Measurements from ENCODE around the gene SEPTIN12.

The SEPTIN12 gene

DNA sequence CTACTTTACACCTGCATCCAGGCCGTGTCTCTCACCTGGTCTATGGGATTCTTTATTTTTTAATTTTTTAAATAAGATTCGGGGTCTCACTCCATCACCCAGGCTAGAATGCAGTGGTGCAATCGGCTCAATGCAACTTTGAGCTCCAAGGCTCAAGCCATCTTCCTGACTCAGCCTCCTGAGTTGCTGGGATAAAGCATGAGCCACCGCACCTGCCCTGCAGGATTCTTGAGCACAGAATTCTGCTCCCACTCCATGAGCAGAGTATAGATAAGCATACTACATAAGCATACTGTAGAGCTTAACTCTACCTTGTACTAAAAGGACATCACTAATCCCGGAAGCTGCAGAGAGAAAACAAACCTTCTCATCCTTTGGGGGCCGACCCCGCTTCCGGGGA is 43.5 kb upstream of the SEPTIN12 start:
- Histone ChIP-seq H3K36me3 (ENCODE audit: low read depth) (peaks cover 93% of the 10 kb centered on the region), H3K4me3 (ENCODE audit: severe bottlenecking) (no peak overlapping the region), H3K4me1 (ENCODE audit: insufficient read depth, poor library complexity, severe bottlenecking) (no peaks in the 10 kb centered on the region), H3K27me3 (ENCODE audit: insufficient read depth, poor library complexity, severe bottlenecking) (no peaks in the 10 kb centered on the region), H3K9me3 (ENCODE audit: severe bottlenecking) (no peaks in the 10 kb centered on the region), H3K27ac (ENCODE audit: poor library complexity, severe bottlenecking) (no peak overlapping the region)
- DNase-seq (ENCODE audit: low spot score) (no peak), ATAC-seq (ENCODE audit: low read depth) (no peak)
- TF ChIP-seq, protein P1, sequence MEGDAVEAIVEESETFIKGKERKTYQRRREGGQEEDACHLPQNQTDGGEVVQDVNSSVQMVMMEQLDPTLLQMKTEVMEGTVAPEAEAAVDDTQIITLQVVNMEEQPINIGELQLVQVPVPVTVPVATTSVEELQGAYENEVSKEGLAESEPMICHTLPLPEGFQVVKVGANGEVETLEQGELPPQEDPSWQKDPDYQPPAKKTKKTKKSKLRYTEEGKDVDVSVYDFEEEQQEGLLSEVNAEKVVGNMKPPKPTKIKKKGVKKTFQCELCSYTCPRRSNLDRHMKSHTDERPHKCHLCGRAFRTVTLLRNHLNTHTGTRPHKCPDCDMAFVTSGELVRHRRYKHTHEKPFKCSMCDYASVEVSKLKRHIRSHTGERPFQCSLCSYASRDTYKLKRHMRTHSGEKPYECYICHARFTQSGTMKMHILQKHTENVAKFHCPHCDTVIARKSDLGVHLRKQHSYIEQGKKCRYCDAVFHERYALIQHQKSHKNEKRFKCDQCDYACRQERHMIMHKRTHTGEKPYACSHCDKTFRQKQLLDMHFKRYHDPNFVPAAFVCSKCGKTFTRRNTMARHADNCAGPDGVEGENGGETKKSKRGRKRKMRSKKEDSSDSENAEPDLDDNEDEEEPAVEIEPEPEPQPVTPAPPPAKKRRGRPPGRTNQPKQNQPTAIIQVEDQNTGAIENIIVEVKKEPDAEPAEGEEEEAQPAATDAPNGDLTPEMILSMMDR (IDR thresholded peaks at IDR 0.05; ENCODE audit: poor library complexity, severe bottlenecking), result no peak

DNA sequence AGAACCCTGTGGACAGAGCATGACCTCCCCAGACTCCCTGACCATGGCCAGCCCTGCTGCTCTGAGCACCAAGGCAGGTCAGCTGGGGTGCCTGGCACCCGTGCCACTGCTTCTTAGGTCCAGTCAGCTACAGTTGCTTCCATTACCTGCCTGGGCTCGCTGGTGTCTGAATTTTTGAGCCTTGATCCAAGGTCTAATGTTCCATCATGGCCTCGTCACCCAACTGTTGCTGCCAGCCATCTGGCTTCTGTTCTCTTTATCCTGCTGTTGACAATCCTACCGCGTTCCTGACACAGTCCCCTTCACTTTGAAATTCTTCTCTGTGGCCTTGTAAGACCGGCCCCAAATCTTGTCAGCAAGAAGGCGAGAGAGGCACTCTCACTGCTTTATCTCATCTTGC is 42.3 kb upstream of the SEPTIN12 start:
- no peak overlapping the region for H3K4me3 ChIP-seq (ENCODE audit: severe bottlenecking)
- TF ChIP-seq, protein P1 (IDR thresholded peaks at IDR 0.05; ENCODE audit: poor library complexity, severe bottlenecking), result no peak
- no peak for DNase-seq (ENCODE audit: low spot score)
- no peak overlapping the region for H3K27ac ChIP-seq (ENCODE audit: poor library complexity, severe bottlenecking)
- H3K36me3 ChIP-seq (ENCODE audit: low read depth), result peaks cover 91% of the 10 kb centered on the region
- no peaks in the 10 kb centered on the region for H3K27me3 ChIP-seq (ENCODE audit: insufficient read depth, poor library complexity, severe bottlenecking)
- no peaks in the 10 kb centered on the region for H3K9me3 ChIP-seq (ENCODE audit: severe bottlenecking)
- no peaks in the 10 kb centered on the region for H3K4me1 ChIP-seq (ENCODE audit: insufficient read depth, poor library complexity, severe bottlenecking)
- ATAC-seq (ENCODE audit: low read depth), result no peak

DNA sequence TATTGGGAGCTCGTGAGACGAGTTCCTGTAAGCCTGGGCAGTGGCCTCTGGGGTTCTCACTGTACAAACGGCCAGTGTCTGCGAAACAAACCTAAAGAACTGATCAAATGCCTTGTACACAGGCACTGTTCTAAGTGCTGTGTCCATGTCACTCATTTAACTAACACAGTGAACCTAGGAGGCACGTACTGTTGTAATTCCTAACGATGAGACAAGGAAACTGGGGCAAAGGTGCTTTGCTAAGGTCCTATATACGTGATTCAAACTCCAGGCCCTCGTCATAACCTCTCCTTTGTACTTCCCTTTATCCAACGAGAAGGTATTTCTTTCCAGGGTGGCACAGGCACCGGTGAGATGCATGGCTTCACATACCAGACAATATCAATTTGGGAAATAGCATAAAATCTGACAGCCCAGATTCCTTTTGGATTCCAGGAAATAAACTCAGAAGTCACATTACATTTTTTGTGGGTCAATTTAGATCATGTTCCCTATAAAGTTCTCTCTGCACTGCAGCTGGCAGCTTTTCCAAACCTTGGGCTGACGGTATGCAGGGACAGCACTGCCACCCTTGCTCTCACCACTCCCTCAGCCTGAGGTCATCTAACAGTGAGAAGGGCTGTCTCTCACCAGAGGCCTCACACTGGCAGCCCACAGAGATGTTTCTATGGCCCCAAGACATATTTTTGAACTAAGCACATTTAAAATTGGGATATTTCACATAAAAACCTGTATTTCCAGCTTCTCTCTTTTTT is 40.6 kb upstream of the SEPTIN12 start:
- TF ChIP-seq, protein P1 (IDR thresholded peaks at IDR 0.05; ENCODE audit: poor library complexity, severe bottlenecking), result no peak
- no peaks in the 10 kb centered on the region for H3K27me3 ChIP-seq (ENCODE audit: insufficient read depth, poor library complexity, severe bottlenecking)
- no peaks in the 10 kb centered on the region for H3K4me1 ChIP-seq (ENCODE audit: insufficient read depth, poor library complexity, severe bottlenecking)
- no peak overlapping the region for H3K4me3 ChIP-seq (ENCODE audit: severe bottlenecking)
- ATAC-seq (ENCODE audit: low read depth) (no peak), DNase-seq (ENCODE audit: low spot score) (no peak)
- H3K9me3 ChIP-seq (ENCODE audit: severe bottlenecking), result no peaks in the 10 kb centered on the region
- peaks cover 91% of the 10 kb centered on the region for H3K36me3 ChIP-seq (ENCODE audit: low read depth)
- no peak overlapping the region for H3K27ac ChIP-seq (ENCODE audit: poor library complexity, severe bottlenecking)

DNA sequence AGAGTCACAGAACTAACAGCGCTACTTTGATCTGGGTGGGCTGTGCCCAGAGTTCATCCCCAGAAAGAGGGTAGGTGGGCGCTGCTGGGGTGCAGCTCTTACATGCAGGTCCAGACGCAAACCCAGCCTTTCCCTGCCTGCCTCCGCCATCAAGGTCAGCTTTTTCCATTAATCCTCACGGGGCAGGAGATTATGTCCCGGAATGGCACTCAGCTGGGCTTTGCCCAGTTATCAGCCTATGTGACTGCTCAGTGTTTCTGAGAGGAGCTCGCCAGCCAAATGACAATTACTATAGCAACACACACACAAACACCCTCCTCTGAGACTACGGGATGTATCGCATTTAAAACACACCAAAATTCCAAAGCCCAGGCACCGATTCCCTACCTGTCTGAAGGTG is 38.8 kb upstream of the SEPTIN12 start:
- no peaks in the 10 kb centered on the region for H3K9me3 ChIP-seq (ENCODE audit: severe bottlenecking)
- no peak overlapping the region for H3K27ac ChIP-seq (ENCODE audit: poor library complexity, severe bottlenecking)
- no peaks in the 10 kb centered on the region for H3K27me3 ChIP-seq (ENCODE audit: insufficient read depth, poor library complexity, severe bottlenecking)
- H3K4me3 ChIP-seq (ENCODE audit: severe bottlenecking), result no peak overlapping the region
- peaks cover 90% of the 10 kb centered on the region for H3K36me3 ChIP-seq (ENCODE audit: low read depth)
- DNase-seq (ENCODE audit: low spot score) (no peak), ATAC-seq (ENCODE audit: low read depth) (no peak)
- TF ChIP-seq, protein P1 (IDR thresholded peaks at IDR 0.05; ENCODE audit: poor library complexity, severe bottlenecking), result no peak
- H3K4me1 ChIP-seq (ENCODE audit: insufficient read depth, poor library complexity, severe bottlenecking), result no peaks in the 10 kb centered on the region

DNA sequence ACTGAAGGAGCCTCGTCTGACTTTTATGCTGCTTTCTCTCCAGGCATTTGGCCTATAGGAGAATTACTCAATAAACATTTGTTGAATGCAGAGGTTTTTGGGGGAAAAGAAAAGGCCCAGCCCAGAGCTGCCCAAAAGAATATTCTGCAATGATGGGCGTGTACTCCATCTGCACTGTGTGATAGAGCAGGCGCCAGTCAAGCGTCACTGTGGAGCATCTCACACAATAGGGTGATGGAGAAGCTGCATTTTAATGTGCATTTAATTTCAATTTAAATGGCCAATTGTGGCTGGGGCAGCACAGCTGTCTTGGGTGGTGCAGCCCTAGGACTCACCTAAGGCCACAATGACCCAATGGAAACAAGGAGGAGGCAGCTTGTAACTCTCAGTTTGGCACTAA is 38.4 kb upstream of the SEPTIN12 start:
- Histone ChIP-seq H3K4me3 (ENCODE audit: severe bottlenecking) (no peak overlapping the region), H3K27ac (ENCODE audit: poor library complexity, severe bottlenecking) (no peak overlapping the region), H3K9me3 (ENCODE audit: severe bottlenecking) (no peaks in the 10 kb centered on the region), H3K36me3 (ENCODE audit: low read depth) (peaks cover 88% of the 10 kb centered on the region), H3K27me3 (ENCODE audit: insufficient read depth, poor library complexity, severe bottlenecking) (no peaks in the 10 kb centered on the region), H3K4me1 (ENCODE audit: insufficient read depth, poor library complexity, severe bottlenecking) (no peaks in the 10 kb centered on the region)
- TF ChIP-seq, protein P1 (IDR thresholded peaks at IDR 0.05; ENCODE audit: poor library complexity, severe bottlenecking), result no peak
- ATAC-seq (ENCODE audit: low read depth) (no peak), DNase-seq (ENCODE audit: low spot score) (no peak)
